HUES48 (cell line): ENCODE results near the gene NKAIN2.

Experiments
- H3K27ac ChIP-seq: one replicate; pipeline ENCODE4 v1.7.0; 2013; ENCODE audit warnings: low read depth, low read length, inconsistent platforms
- H3K27me3 ChIP-seq: 2 replicates; pipeline ENCODE4 v1.6.1; 2013; ENCODE audit warnings: mild to moderate bottlenecking, low read length; ENCODE audit not compliant: control insufficient read depth, insufficient read depth
- H3K36me3 ChIP-seq: 2 replicates; pipeline ENCODE4 v1.6.1; 2013; ENCODE audit warnings: low read length; ENCODE audit not compliant: control insufficient read depth, insufficient read depth
- H3K4me1 ChIP-seq: 2 replicates; pipeline ENCODE4 v1.6.1; 2013; ENCODE audit warnings: mild to moderate bottlenecking, low read length; ENCODE audit not compliant: control insufficient read depth, insufficient read depth
- H3K4me3 ChIP-seq: 2 replicates; pipeline ENCODE4 v1.5.1; 2013; ENCODE audit warnings: mild to moderate bottlenecking, low read depth, low read length
- H3K9ac ChIP-seq: 2 replicates; pipeline ENCODE4 v1.6.1; 2013; ENCODE audit warnings: mild to moderate bottlenecking, low read depth, low read length, moderate library complexity
- H3K9me3 ChIP-seq: 2 replicates; pipeline ENCODE4 v1.6.1; 2013; ENCODE audit warnings: low read length; ENCODE audit not compliant: control insufficient read depth, insufficient read depth

NKAIN2 gene

GRCh38 chr6:123879749-123880148, 76.1 kb downstream of the NKAIN2 start:
- H3K27ac ChIP-seq: no peak overlapping the region
- H3K4me3 ChIP-seq: no peak overlapping the region
- H3K9ac ChIP-seq: no peak overlapping the region
- H3K27me3 ChIP-seq: no peaks in the 10 kb centered on the region
- no peaks in the 10 kb centered on the region for H3K9me3 ChIP-seq
- H3K4me1 ChIP-seq: no peaks in the 10 kb centered on the region
- no peaks in the 10 kb centered on the region for H3K36me3 ChIP-seq

GRCh38 chr6:123888771-123889513, 85.3 kb downstream of the NKAIN2 start:
- Histone ChIP-seq H3K4me3 (no peak overlapping the region), H3K27ac (no peak overlapping the region), H3K9ac (no peak overlapping the region), H3K36me3 (no peaks in the 10 kb centered on the region), H3K9me3 (no peaks in the 10 kb centered on the region), H3K4me1 (peaks cover 5% of the 10 kb centered on the region; the same call in 1 of the 2 replicates), H3K27me3 (no peaks in the 10 kb centered on the region)

- no peak overlapping the region for H3K27ac ChIP-seq
- H3K36me3 ChIP-seq: no peaks in the 10 kb centered on the region
- H3K4me1 ChIP-seq: no peaks in the 10 kb centered on the region
- no peaks in the 10 kb centered on the region for H3K27me3 ChIP-seq
- H3K9me3 ChIP-seq: no peaks in the 10 kb centered on the region
- no peak overlapping the region for H3K9ac ChIP-seq
- H3K4me3 ChIP-seq: no peak overlapping the region
Observed at GRCh38 chr6:123895346-123895745, 91.7 kb downstream of the NKAIN2 start.

- H3K27ac ChIP-seq: no peak overlapping the region
- no peaks in the 10 kb centered on the region for H3K36me3 ChIP-seq
- no peaks in the 10 kb centered on the region for H3K27me3 ChIP-seq
- H3K4me3 ChIP-seq: no peak overlapping the region
- no peaks in the 10 kb centered on the region for H3K4me1 ChIP-seq
- no peaks in the 10 kb centered on the region for H3K9me3 ChIP-seq
- H3K9ac ChIP-seq: no peak overlapping the region
Observed at GRCh38 chr6:123895806-123896205, 92.1 kb downstream of the NKAIN2 start.

DNA sequence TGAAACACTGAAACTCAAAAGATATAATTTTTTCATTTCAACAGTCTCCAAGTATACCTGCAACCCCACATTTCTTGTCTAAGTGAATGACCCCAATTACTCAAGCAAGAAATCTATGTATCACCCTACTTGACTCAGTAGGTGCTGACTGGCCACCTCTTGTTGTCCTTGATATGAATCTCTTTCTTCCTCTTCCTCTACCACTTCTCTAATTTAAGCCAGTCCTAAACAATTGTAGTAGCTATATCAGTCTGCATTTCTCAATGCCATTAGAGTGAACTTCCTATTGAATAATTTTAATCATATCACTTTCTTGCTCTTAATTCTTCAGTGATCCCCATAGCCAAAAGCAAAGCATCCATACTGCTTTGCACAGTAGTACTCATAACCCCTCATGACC, 93.2 kb downstream of the NKAIN2 start:
- H3K36me3 ChIP-seq: no peaks in the 10 kb centered on the region
- no peak overlapping the region for H3K9ac ChIP-seq
- no peaks in the 10 kb centered on the region for H3K9me3 ChIP-seq
- no peaks in the 10 kb centered on the region for H3K4me1 ChIP-seq
- no peak overlapping the region for H3K4me3 ChIP-seq
- no peak overlapping the region for H3K27ac ChIP-seq
- no peaks in the 10 kb centered on the region for H3K27me3 ChIP-seq

- Histone ChIP-seq H3K36me3 (no peaks in the 10 kb centered on the region), H3K9ac (no peak overlapping the region), H3K27ac (no peak overlapping the region), H3K4me1 (no peaks in the 10 kb centered on the region), H3K27me3 (no peaks in the 10 kb centered on the region), H3K4me3 (no peak overlapping the region), H3K9me3 (no peaks in the 10 kb centered on the region)
Observed at GRCh38 chr6:123897965-123898364, 94.3 kb downstream of the NKAIN2 start.

GRCh38 chr6:123898665-123899064, 95.0 kb downstream of the NKAIN2 start:
- no peaks in the 10 kb centered on the region for H3K36me3 ChIP-seq
- no peak overlapping the region for H3K27ac ChIP-seq
- no peaks in the 10 kb centered on the region for H3K27me3 ChIP-seq
- no peaks in the 10 kb centered on the region for H3K4me1 ChIP-seq
- H3K4me3 ChIP-seq: no peak overlapping the region
- no peaks in the 10 kb centered on the region for H3K9me3 ChIP-seq
- H3K9ac ChIP-seq: no peak overlapping the region

- Histone ChIP-seq H3K36me3 (no peaks in the 10 kb centered on the region), H3K9ac (no peak overlapping the region), H3K9me3 (no peaks in the 10 kb centered on the region), H3K4me3 (no peak overlapping the region), H3K27ac (no peak overlapping the region), H3K4me1 (no peaks in the 10 kb centered on the region), H3K27me3 (no peaks in the 10 kb centered on the region)
Observed at GRCh38 chr6:123899745-123900144, 96.1 kb downstream of the NKAIN2 start.

DNA sequence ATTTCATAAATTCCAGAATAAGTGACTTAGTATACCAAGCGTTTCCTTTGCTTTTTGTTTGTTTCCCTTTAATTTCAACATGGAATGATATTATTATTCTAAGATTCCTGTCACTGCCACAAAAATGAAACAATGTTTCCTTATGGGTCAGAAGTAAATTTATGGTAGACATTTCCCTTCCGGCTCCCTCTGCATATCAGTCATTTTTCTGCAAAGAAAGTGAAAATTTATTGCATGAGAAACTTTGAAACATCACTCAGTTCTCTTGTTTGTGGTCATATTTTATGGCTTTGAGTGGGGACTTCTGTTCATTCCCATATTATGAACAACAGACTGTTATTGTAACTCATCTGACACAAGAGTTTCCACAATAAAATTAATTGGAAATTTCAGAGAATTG, 97.8 kb downstream of the NKAIN2 start:
- Histone ChIP-seq H3K9ac (no peak overlapping the region), H3K4me1 (no peaks in the 10 kb centered on the region), H3K4me3 (no peak overlapping the region), H3K27ac (no peak overlapping the region), H3K27me3 (no peaks in the 10 kb centered on the region), H3K36me3 (no peaks in the 10 kb centered on the region), H3K9me3 (no peaks in the 10 kb centered on the region)

DNA sequence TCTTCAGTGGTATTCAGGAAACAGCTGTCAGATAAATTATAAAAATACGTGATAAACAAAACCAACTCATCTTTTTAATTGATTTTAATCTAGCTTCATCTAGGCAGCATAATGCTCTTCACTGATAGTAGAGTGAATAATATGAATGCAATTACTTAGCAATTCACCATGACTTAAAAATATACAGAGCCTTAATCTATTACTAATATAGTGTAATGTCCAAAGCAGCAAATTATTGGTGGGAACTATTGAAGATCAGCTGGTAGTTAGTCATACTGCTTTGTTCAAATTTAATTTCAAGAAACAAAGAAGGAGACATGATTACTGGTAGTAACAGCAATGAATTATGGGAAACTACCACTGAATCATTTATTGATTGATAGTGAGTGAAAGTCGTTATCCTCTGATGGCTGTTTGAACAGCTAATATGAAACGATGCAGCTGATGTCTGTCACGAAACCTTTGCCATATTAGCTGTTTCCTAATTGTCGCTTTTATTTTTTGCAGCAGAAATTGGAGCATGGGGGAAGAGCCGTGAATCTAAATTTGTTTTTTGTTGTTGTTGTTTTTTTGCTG, 99.2 kb downstream of the NKAIN2 start:
- H3K27ac ChIP-seq: no peak overlapping the region
- no peak overlapping the region for H3K4me3 ChIP-seq
- no peaks in the 10 kb centered on the region for H3K36me3 ChIP-seq
- 0 out of 2 replicates have a peak, but pooled peaks cover 3% of the 10 kb centered on the region for H3K27me3 ChIP-seq
- no peaks in the 10 kb centered on the region for H3K9me3 ChIP-seq
- no peak overlapping the region for H3K9ac ChIP-seq
- no peaks in the 10 kb centered on the region for H3K4me1 ChIP-seq

- H3K9me3 ChIP-seq: no peaks in the 10 kb centered on the region
- no peak overlapping the region for H3K27ac ChIP-seq
- no peaks in the 10 kb centered on the region for H3K36me3 ChIP-seq
- no peaks in the 10 kb centered on the region for H3K4me1 ChIP-seq
- H3K9ac ChIP-seq: no peak overlapping the region
- H3K27me3 ChIP-seq: peaks cover 7% of the 10 kb centered on the region
- no peak overlapping the region for H3K4me3 ChIP-seq
Observed at GRCh38 chr6:123904228-123904627, 100.6 kb downstream of the NKAIN2 start.
